Cardiac fibroblast (primary cell): ENCODE measurements around the gene ZIC2.

Source experiments
- DNase-seq, 2 donors: peaks; one replicate each; pipeline versions ENCODE4 v3.0.0 to v3.0.0-alpha.2; 2010; ENCODE audit warnings: low read depth in 2 of 2
- H3K4me3 ChIP-seq, 2 donors: replicated peaks in 1 of 2; 1 replicate in 1 of 2; 2 replicates in 1 of 2; pipeline ENCODE4 v1.5.1; 2011; ENCODE audit warnings: low read depth in 2 of 2, low read length in 2 of 2, mild to moderate bottlenecking in 2 of 2, moderate library complexity in 1 of 2
- TF ChIP-seq, protein P1 (sequence below): IDR thresholded peaks from one replicate; pipeline ENCODE4 v1.5.1; 2011; ENCODE audit warnings: low read depth, mild to moderate bottlenecking, low read length, inconsistent platforms

ZIC2 gene

DNA sequence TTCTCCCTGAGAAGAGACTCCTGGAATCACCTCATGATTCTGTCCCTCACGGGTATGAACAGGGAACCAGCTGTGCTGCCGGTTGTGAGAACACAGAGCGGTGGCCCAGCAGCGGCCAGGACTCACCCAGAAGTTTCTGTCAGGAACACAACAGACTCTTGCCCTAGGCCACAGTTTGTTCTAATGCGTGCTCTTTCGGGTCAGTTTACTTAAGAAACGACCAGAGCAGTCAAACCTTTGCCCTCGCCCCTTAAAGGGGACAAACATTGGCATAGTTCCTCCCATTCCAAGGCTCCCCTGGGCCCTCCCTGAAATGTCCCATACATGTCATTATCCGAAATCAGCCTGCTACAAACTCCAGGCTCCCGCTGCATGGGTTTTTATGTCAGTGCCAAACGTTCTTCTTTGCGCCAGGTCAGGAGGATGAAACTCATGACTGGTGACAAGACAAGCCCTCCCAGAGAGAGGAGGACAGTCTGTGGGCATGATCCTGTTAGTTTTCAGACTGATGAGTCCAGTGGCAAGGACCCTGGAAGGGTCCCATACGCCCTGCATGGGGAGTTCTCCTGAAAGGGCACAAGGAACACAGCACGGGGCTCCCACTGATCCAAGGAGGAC is 28.3 kb upstream of the ZIC2 start:
- TF ChIP-seq, protein P1, sequence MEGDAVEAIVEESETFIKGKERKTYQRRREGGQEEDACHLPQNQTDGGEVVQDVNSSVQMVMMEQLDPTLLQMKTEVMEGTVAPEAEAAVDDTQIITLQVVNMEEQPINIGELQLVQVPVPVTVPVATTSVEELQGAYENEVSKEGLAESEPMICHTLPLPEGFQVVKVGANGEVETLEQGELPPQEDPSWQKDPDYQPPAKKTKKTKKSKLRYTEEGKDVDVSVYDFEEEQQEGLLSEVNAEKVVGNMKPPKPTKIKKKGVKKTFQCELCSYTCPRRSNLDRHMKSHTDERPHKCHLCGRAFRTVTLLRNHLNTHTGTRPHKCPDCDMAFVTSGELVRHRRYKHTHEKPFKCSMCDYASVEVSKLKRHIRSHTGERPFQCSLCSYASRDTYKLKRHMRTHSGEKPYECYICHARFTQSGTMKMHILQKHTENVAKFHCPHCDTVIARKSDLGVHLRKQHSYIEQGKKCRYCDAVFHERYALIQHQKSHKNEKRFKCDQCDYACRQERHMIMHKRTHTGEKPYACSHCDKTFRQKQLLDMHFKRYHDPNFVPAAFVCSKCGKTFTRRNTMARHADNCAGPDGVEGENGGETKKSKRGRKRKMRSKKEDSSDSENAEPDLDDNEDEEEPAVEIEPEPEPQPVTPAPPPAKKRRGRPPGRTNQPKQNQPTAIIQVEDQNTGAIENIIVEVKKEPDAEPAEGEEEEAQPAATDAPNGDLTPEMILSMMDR: no peak
- H3K4me3 ChIP-seq: no peak overlapping the region
- DNase-seq: no peak

DNA sequence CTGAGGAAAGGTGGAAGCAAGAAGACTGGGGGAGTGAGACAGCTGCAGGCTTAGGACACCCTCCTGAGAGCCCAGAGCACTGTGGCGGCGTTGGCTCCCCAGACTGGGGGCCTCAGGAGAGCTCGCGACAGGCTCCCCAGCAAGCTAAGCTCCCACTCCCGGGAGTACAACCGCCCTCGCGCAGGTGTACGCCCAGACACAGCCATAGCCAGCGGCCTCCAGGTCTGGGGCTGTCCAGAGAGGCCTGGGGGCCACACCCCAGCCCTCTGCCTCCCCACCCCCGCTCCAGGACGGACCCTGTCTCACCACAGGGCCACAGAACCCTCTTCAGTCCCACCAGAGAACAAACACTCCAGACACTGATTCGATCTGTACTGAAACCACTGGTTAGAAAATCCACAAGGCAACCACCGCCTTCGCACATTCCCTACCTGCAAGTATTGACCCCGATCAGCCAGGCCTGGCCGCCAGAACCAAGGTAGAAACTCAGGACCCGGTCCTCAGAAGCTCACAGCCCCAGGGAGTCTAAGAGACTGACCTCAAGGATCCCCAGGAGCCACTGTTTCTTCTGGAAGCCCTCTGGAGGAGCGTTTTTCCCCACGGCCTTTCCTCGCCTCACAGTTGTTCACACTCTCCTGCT is 26.4 kb upstream of the ZIC2 start:
- TF ChIP-seq, protein P1: no peak
- DNase-seq: no peak
- H3K4me3 ChIP-seq: no peak overlapping the region

DNA sequence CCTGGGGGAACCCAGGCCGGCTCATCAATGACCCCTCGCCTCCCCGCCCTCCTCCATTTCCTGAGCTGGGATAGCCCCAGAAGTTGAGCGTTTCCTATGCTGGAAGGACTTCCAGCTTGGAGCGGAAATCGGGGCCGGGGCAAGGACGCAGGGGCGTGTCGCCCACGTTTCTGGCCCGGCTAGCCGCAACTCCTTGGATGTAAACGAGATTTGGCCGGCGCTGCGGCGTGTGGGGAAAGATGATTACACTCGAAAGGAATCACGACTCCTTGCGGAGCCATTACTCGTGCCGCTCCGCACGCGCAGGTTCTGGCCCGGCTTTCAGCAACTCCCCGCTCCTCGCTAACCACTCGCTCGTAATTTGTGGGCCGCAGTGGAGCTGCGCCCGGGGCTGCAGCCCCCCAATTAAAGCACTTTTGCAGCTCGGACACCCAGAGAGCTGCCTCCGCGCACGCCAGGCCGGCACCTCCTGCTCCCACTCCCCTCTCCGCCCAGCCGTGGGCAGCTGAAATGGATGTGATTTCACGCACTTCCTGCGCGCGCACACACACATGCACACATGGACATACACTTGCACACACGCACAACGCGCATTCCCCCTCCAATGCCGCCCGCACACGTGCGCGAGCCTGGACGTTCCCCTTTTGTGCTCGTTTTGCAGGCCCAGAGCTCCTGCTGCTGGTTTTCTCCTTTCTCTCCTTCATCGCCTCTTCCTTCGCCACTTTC is 25.7 kb upstream of the ZIC2 start:
- peak overlapping the region in 1 of 2 donors; percentile 5 for H3K4me3 ChIP-seq
- TF ChIP-seq, protein P1: no peak
- DNase-seq: peak; percentile 7 to 25

DNA sequence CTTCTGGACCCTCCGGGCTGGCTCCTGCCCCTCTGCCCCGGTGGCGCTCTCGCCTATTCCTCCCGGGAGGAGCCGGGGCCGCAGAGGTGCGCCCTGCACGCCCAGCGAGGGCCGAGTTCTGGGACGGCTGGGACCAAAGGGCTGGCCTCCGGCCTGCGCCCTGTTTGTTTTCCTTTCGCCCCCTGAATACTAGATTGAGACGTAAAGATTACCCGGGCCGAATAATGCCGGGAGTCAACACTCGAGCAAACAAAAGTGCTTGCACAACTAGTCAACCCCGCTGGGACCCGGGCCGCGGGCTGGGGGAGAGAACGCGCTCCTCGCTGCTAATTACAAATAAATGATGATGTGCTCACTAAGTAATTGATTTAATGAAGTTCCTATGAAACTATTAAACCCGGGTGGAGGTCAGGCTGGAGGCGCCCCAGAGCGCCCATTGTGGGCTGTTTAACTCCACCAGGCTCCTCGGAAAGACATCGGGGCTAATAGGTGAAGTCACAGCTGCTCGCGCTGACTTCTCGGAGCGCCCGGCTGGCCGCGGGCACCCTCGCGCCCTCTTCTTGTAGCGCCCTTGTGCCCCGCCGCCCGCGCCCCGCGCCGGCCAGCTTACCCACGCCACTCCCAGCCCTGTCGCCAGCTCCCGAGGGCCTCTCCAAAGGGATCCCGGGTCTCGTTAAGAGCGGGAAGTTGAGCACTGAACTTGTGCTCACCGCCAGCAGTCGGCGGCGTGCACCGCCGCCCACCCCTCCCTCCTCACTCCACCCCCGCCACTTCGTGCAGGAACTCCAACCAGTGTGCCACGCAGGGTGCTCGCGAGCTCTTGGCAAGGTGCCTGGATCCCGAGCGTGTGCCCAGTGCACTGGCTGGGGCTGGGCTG is 24.9 kb upstream of the ZIC2 start:
- DNase-seq: no peak
- no peak overlapping the region for H3K4me3 ChIP-seq
- TF ChIP-seq, protein P1: no peak

DNA sequence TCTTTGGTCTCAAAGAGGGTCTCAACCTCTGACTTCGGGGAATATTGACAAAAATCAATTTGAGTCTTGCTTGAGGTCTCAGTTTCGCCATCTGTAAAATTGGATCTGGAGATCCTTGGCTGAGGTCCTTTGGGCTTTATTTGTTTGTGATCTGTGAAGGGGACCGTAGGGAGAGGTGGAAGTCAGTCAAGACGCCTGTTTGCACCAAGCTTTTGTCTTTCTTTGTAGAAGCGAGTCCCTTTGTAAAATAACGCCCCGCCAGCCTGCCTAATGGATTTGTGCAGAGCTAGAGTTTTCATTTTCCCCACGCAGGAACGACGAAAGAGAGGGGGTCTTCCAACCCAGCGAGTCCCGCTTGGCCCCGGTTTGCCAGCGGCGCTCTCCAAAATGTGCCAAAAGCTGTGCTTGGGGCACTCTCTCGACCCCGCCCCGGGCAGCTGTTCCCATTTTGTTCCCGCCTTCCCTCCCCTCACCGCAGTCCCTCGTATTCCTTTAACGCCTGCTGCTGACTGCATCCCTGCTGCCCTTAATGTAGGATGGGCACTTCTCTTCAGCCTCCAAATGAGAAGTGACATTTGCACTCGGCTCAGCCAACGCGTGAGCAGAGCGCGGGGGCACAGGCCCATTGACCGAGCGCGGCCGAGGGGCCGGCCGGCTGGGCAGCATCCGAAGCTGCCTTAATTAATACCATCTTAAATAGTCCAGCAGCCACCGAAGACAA is 23.0 kb upstream of the ZIC2 start:
- DNase-seq: no peak
- TF ChIP-seq, protein P1: no peak
- H3K4me3 ChIP-seq: no peak overlapping the region

DNA sequence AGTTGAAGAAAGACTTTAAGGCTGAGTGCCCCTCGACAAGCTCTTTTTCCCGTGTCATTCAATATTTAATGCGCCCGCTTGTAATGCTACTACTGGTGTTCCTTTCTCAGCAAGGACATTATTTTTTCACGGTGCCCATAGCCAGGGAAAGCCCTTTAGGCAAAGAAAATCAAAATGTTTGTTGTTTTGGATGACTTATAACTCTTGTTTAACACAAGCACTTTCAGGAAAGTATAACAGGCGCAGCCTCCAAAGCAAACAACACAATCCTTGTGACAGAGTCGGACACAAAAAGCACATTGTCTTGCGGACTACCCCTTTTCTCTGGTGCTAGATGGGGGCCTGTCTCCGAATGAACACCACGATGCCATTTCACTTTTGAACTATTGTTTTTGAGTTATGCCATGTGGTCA is 22.5 kb upstream of the ZIC2 start:
- TF ChIP-seq, protein P1: no peak
- no peak overlapping the region for H3K4me3 ChIP-seq

More for the DNA sequence above, 22.5 kb upstream of the ZIC2 start:
- DNase-seq: no peak
